Left ventricle myocardium superior (tissue), 1 donor: ENCODE measurements around the gene BICC1. TPM values are rescaled to one million over a fixed set of nuclear protein-coding genes. Genes with fewer than 3 reads are reported as not detected.

Experiments
- ATAC-seq: fragments of 200-7000 bp; cut with Tn5 transposase; one replicate; pipeline ENCODE4 v1.9.1; 2020; ENCODE audit warnings: mild to moderate bottlenecking, moderate library complexity
- DNase-seq: peaks from one replicate; pipeline ENCODE4 v3.0.0-alpha.2; 2020
- intact Hi-C: fragments of 100-400 bp; cut with micrococcal nuclease; formaldehyde crosslinking; loops from one replicate; pipeline ENCODE4 v1.11.0; 2022
- long read RNA-seq: library from polyadenylated mRNA; unstranded; transcript quantifications from one replicate; pipeline ENCODE4 v2.0.0, GENCODE V29; 2021
- total RNA-seq: library from RNA; stranded (reverse); fragmentation: NEBNext Ultra II Directional; extraction: Animal tissue kit (Norgen Biotek cat#: 25700); gene quantifications from one replicate; pipeline ENCODE4 v1.2.1, GENCODE V29; 2021
- donor health status: DM: no; HTN: yes; CAD: no; lungs with severe emphysema.

Gene BICC1, protein sequence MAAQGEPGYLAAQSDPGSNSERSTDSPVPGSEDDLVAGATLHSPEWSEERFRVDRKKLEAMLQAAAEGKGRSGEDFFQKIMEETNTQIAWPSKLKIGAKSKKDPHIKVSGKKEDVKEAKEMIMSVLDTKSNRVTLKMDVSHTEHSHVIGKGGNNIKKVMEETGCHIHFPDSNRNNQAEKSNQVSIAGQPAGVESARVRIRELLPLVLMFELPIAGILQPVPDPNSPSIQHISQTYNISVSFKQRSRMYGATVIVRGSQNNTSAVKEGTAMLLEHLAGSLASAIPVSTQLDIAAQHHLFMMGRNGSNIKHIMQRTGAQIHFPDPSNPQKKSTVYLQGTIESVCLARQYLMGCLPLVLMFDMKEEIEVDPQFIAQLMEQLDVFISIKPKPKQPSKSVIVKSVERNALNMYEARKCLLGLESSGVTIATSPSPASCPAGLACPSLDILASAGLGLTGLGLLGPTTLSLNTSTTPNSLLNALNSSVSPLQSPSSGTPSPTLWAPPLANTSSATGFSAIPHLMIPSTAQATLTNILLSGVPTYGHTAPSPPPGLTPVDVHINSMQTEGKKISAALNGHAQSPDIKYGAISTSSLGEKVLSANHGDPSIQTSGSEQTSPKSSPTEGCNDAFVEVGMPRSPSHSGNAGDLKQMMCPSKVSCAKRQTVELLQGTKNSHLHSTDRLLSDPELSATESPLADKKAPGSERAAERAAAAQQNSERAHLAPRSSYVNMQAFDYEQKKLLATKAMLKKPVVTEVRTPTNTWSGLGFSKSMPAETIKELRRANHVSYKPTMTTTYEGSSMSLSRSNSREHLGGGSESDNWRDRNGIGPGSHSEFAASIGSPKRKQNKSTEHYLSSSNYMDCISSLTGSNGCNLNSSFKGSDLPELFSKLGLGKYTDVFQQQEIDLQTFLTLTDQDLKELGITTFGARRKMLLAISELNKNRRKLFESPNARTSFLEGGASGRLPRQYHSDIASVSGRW
- total RNA-seq, result 4.9 TPM
- long read RNA-seq, partial matches to known transcripts, result 1 of 4 reads
- long read RNA-seq, other reads (novel, unspliced or antisense), result 3 of 4 reads

DNA sequence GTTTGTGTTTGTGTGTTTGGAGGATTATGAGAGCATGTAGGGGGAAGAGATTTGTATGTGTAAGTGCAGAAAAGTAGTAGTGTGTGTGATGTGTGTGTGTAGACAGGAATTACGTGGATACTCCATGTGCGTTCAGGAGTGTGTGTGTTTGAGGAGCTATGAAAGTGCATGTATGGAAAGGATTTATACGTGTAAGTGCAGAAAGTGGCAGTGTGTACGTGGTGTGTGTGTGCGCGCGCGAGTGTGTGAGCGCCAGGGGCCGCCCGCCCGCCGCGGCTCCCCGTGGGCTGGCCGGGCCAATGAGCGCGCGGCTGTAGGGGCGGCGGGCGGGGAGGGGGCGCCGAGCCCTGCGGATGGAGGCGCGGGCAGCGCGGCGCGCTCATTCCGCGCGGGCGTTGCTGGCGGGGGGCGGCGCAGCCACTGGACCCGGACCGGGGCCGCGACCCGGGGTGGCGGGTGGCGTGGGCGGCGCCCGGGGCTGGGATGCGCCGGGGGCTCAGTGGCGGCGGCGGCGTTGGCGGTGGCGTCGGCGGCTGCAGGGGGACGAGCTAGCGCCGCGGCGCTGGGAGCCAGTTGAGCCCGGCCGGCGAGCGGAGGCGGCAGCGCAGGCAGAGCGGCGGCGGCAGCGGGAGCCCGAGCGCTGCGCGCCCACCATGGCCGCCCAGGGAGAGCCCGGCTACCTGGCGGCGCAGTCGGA lies at the start of gene BICC1:
Gene BICC1, plus strand, starts transcription at position 382 of the 697 bp plus-strand sequence. Its CDS starts 272 bp downstream, at position 654.
- intact Hi-C loops, result no loop called here
- ATAC-seq (peak; percentile 88), DNase-seq (peak; percentile 77)

GRCh38 chr10:58464956-58465355 lies 47.7 kb upstream of the BICC1 start:
- ATAC-seq, result no peak
- DNase-seq, result no peak

DNA sequence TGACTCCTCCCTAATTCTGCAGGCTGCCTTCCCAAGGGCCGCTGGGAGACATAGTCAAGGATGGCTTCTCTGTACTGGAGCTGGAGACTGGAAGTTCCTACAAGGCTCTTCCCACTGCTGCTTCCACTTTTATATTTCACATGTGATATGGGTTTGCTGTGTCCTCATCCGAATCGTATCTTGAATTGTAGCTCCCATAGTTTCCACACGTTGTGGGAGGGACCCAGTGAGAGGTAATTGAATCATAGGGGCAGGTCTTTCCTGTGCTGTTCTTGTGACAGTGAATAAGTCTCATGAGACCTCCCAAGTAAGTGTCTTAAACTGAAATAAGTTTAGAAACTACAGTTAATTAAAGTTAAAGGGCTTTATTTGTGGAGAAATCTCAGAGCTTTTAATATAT lies 47.0 kb upstream of the BICC1 start:
- ATAC-seq, result no peak
- no peak for DNase-seq
- intact Hi-C loops, result no loop called here

More at GRCh38 chr10:58464956-58465355, 47.7 kb upstream of the BICC1 start:
- intact Hi-C loops, result no loop called here

DNA sequence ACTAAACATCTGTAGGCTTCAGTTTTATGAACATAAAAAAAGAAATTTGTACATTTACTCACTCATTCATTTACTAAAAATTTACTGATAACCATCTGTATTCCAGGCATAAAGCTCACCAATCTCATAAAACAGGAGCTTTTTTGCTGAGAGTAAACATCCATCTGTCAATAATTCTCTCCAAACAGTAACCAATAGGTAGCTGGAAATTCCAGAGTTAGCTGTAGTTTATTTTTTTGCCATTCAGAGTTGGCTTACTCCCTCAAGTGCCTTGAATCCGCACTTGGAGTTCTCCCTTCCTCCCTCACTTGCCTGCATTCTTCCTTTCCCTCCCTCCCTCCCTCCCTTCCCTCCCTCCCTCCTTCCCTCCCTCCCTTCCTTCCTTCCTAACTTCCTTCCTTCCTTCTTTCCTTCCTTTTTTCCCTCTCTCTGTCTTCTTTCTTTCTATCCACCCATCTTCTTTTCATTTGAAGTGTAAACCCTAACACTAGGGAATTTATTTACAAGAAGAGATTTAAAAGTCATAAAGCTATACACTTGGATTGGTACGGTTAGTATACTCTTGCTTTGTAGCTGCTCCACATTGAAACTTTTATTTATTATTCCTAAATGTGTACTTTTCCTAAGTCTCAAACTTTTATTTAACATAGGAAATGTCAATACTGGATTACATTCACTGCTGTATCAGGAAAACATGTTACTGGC lies 44.6 kb upstream of the BICC1 start:
- intact Hi-C loops, result no loop called here

DNA sequence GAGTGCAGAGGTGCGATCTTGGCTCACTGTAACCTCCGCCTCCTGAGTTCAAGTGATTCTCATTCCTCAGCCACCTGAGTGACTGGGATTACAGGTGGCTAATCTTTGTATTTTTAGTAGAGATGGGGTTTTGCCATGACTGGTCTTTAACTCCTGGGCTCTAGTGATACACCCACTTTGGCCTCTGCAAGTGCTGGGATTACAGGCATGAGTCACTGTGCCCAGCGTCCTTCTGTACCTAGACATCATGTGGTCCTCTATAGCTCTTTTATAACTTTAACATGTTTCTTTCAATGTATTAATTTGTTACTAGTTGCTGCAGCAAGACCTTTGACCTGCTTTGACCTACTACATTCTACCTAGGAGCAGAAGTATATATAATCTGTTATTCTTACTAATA lies 38.7 kb upstream of the BICC1 start:
- intact Hi-C loops, result no loop called here
- DNase-seq, result no peak
- no peak for ATAC-seq

More for the DNA sequence above, 44.6 kb upstream of the BICC1 start:
- DNase-seq (no peak), ATAC-seq (no peak)

DNA sequence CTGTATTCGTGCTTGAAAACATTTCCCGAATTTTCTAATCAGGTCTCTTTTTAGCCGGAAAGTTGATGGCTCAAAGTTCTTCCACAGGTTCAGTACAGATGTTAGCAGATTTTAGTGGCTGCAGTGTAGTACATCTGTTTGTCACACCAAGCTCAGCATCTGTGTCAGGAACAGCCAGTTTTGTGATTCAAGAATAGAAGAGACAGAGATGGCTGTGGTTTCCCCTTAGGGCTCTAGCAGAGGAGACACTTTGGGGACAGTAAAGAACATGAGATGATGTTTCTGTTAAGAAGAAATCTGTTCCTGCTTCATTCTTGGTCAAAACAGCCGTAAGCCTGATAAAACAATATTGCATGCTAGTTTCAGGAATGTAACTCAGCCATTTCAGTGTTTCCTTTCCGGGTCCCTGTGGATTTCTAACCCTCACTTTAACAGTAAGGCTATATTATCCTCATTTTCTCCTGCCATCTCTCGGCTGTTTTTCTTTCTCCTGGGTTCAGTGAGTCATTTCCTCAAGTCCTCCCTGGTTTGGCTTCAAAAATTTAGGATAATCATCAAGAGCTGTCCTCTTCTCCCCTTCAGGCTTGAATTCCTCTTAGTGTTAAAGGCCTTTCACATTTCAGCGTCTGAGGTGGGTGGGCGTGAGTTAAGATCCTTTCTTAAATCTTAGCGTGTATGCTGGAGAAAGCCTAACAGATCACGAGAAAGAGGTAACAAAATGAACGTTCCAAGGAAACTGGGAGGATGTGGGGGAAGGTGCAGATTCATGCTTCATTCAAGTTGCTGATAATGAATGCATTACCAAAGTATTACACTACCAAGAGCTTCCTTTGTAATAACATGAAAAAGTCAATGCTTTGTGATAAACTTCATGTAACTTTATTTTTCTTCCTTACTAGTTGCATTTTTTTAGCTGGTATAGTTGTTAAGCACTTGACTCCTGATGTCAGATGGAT lies 37.1 kb upstream of the BICC1 start:
- DNase-seq (no peak), ATAC-seq (peak; percentile 85)
- intact Hi-C loops, result no loop called here

DNA sequence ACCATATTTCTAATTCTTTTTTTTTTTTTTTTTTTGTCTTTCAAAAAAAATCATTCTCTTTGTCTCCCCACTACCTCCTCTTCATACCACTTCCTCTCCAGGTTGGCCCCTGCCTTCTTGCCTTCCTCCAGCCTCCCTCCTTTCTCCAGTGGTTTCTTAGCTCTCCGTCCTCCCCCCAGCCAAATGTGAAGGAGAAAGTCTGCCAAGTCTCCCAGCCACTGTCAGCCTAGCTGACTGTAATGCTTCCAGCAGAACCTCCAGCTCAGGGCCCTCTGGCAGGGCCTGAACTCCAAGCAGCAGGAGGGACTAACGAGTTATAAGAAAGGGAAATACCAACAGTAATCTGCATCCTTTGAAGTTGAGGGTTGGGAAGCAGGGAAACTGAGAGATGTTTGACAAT lies 35.5 kb upstream of the BICC1 start:
- DNase-seq, result peak; percentile 59

GRCh38 chr10:58477902-58478301 lies 34.8 kb upstream of the BICC1 start:
- ATAC-seq, result no peak
- no peak for DNase-seq
- intact Hi-C loops, result no loop called here

More for the DNA sequence above, 35.5 kb upstream of the BICC1 start:
- ATAC-seq, result peak; percentile 88
- intact Hi-C loops, result no loop called here

DNA sequence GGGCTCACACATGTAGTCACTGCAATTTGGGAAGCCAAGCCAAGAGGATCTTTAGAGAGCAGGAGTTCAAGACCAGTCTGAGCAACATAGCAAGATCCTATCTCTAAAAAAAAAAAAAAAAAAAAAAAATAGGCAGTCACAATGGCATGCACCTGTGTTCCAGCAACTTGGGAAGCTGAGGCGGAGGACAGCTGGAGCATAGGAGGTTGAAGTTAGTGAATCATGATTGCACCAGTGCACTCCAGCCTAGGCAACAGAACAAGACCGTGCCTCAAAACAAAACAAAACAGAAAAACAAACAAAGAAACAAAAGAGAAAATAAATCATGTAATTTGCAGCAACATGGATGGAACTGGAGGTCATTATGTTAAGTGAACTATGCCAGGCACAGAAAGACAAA lies 33.6 kb upstream of the BICC1 start:
- intact Hi-C loops, result no loop called here
- no peak for DNase-seq
- no peak for ATAC-seq

- ATAC-seq, result no peak
- intact Hi-C loops, result no loop called here
- no peak for DNase-seq
Observed at GRCh38 chr10:58480321-58480720, 32.4 kb upstream of the BICC1 start.

DNA sequence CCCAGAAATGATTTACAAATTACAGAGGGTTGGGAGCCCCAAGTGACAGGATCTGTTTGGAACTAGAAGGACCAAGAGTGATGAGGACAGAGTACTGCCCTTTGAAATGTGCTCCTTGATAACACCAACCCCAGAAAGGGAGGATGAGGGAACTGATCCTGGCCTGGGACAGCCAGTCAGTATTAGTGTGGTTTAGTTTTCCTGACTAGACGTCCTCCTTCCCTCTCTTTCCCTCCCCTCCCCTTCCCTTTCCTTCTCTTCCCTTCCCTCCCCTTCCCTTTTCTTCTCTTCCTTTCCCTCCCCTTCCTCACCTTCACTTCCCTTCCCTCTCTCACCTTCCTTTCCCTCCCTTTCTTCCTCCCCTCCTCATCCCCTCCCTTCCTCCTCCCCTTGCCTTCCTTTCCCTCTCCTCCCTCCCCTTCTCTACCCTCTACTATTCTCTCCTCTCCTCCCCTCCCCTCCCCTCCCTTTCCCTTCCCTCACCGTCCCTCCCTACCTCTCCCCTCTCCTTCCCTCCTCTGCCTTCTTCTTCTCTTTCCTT lies 31.0 kb upstream of the BICC1 start:
- no peak for DNase-seq
- no peak for ATAC-seq
- intact Hi-C loops, result no loop called here

- ATAC-seq, result peak; percentile 63
- DNase-seq, result no peak
- intact Hi-C loops, result no loop called here
Observed at GRCh38 chr10:58486821-58487220, 25.9 kb upstream of the BICC1 start.

GRCh38 chr10:58488921-58489320 lies 23.8 kb upstream of the BICC1 start:
- intact Hi-C loops, result no loop called here
- no peak for ATAC-seq
- no peak for DNase-seq

DNA sequence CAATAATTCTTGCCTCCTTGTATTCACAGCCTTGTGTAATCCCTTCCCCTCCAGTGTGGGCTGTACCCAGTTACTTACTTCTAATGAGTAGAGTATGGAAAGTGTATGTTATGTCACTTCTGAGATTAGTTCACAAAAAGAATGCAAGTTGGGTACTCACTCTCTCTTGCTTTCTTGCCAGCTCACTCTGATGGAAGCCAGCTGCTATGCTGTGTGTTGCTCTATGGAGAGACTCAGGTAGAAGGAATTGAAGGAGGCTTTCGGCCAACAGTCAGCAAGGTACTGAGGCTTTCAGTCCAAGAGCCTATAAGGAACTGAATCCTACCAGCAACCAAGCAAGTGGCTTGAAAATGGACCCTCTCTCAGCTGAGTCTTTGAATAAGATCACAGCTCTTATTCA lies 9.7 kb upstream of the BICC1 start:
- DNase-seq (no peak), ATAC-seq (no peak)
- intact Hi-C loops, result no loop called here

DNA sequence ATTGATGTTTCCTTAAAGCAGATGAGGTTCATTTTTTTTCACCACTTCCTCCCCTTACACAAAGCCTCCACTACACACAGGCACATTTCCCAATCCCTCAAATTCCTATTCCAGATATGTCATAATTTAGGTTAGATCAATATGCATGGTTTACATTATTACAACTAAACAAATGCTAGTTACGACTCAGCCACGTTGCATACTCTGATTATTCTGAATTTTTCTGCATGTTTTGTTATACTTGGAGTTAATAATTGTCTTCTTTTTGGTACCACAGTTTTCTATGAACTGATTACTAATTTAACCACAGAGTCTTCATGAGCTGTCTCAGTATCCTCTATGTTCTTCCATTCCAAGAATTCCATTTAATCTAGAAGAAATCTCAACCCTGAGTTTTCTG lies 4.4 kb upstream of the BICC1 start:
- no peak for DNase-seq
- intact Hi-C loops, result no loop called here
- ATAC-seq, result no peak

DNA sequence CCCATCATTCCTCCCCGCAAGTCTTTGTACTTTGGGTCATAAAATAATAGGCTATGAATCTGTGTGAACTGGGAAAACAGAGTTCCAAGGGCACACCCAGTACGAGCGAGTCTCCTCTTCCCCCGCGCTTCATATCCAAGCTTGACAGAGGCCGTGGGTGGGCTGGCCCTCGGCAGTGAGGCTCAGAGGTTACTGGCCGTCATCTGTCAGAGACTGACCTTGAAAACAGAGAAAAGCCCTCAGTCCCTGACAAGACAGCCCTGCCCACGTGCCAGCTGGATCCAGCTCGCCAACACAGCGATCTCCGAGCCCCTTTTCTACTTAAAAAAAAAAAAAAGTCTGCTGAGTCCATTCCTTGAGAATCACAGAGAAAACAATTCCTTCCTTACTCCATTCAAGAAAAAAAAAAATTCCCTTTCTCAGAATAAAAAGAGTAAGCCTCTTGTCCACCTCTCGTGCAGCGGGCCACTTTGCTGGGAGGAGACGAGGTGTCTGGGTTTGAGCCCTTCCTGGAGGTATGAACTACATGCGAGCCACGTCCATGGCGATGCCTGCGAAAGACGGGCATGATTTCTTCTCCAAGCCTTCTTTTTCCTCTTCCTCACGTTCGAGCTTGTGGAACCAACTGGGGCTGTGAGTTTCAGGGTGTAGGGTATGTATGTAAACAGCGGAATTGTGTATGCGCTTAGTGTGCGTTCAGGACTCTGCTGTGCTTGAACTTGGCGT lies 744 bp upstream of the BICC1 start:
- intact Hi-C loops, result no loop called here

More for the DNA sequence above, 744 bp upstream of the BICC1 start:
- ATAC-seq, result peak; percentile 63
- peak; percentile 61 for DNase-seq
